Keratinocyte (primary cell): ENCODE results near the gene LTC4S. TPM values are rescaled to one million over a fixed set of nuclear protein-coding genes. Genes with fewer than 3 reads are reported as not detected.

ENCODE experiments used
- DNase-seq: peaks from one replicate; pipeline ENCODE4 v3.0.0-alpha.2; 2011; ENCODE audit warnings: low read depth, missing footprints, low spot score
- FAIRE-seq: peaks from 2 replicates; lab custom pipeline; 2011; peaks lifted over from hg19 to GRCh38; lab: Jason Lieb, UNC
- H2AFZ ChIP-seq: 2 replicates; pipeline ENCODE4 v1.6.0; 2012; ENCODE audit warnings: low read length, control low read depth, inconsistent platforms; ENCODE audit not compliant: control insufficient read depth
- H3K27ac ChIP-seq: 2 replicates; pipeline ENCODE4 v1.5.1; 2011; ENCODE audit warnings: low read length; ENCODE audit not compliant: control insufficient read depth, insufficient read depth
- H3K27me3 ChIP-seq: 3 replicates; pipeline ENCODE4 v1.6.0; 2011; ENCODE audit warnings: low read length; ENCODE audit not compliant: control insufficient read depth, insufficient read depth; ENCODE audit errors: extremely low read depth
- H3K36me3 ChIP-seq, 2 experiments: 2 replicates in 1 of 2; 3 replicates in 1 of 2; pipeline ENCODE4 v1.5.1; 2011; ENCODE audit warnings: low read length in 2 of 2, mild to moderate bottlenecking in 1 of 2; ENCODE audit not compliant: control insufficient read depth in 2 of 2, insufficient read depth in 2 of 2; ENCODE audit errors: extremely low read depth in 1 of 2
- H3K4me1 ChIP-seq: 3 replicates; pipeline ENCODE4 v1.5.1; 2011; ENCODE audit warnings: low read length; ENCODE audit not compliant: control insufficient read depth, insufficient read depth; ENCODE audit errors: extremely low read depth
- H3K4me2 ChIP-seq: 3 replicates; pipeline ENCODE4 v1.6.0; 2011; ENCODE audit warnings: low read depth, low read length; ENCODE audit not compliant: control insufficient read depth, insufficient read depth; ENCODE audit errors: extremely low read depth
- H3K4me3 ChIP-seq, 3 experiments: fragments of 200-600 bp in 1 of 3; sonication (generic) in 1 of 3; 2 replicates in 2 of 3; 3 replicates in 1 of 3; pipeline ENCODE4 v1.5.1; 2011 to 2016; ENCODE audit warnings: low read length in 3 of 3, mild to moderate bottlenecking in 3 of 3, control low read depth in 2 of 3, inconsistent platforms in 1 of 3, low read depth in 1 of 3, mixed read lengths in 1 of 3, mixed run types in 1 of 3, moderate library complexity in 1 of 3; ENCODE audit not compliant: control insufficient read depth in 2 of 3, insufficient read depth in 2 of 3; ENCODE audit errors: extremely low read depth in 1 of 3
- H3K79me2 ChIP-seq: 2 replicates; pipeline ENCODE4 v1.6.0; 2012; ENCODE audit warnings: low read length; ENCODE audit not compliant: control insufficient read depth, insufficient read depth
- H3K9ac ChIP-seq: 3 replicates; pipeline ENCODE4 v1.6.0; 2011; ENCODE audit warnings: low read length; ENCODE audit not compliant: control insufficient read depth, insufficient read depth; ENCODE audit errors: extremely low read depth
- H3K9me1 ChIP-seq: 3 replicates; pipeline ENCODE4 v1.6.0; 2011; ENCODE audit warnings: low read length; ENCODE audit not compliant: control insufficient read depth, insufficient read depth; ENCODE audit errors: extremely low read depth
- H3K9me3 ChIP-seq: 2 replicates; pipeline ENCODE4 v1.5.1; 2012; ENCODE audit warnings: low read depth, low read length; ENCODE audit not compliant: control insufficient read depth
- H4K20me1 ChIP-seq: 3 replicates; pipeline ENCODE4 v1.6.0; 2011; ENCODE audit warnings: low read length; ENCODE audit not compliant: control insufficient read depth, insufficient read depth; ENCODE audit errors: extremely low read depth
- CTCF ChIP-seq, 3 experiments: IDR thresholded peaks in 1 of 3; conservative IDR thresholded peaks in 1 of 3; optimal IDR thresholded peaks in 1 of 3; 2 replicates in 2 of 3; 3 replicates in 1 of 3; pipeline versions ENCODE3 to v1.5.1; 2011; ENCODE audit warnings: low read length in 3 of 3, mild to moderate bottlenecking in 3 of 3, moderate library complexity in 2 of 3, control low read depth in 1 of 3, inconsistent platforms in 1 of 3; ENCODE audit not compliant: insufficient read depth in 2 of 3; ENCODE audit errors: extremely low read depth in 1 of 3
- EZH2 ChIP-seq: IDR thresholded peaks from one replicate; pipeline ENCODE4 v1.6.1; 2012; ENCODE audit warnings: inconsistent platforms, mild to moderate bottlenecking, low read length, moderate library complexity
- dilution Hi-C: fragments of 300-500 bp; cut with MboI; formaldehyde crosslinking; loops from one replicate; pipeline ENCODE4 v1.7.0; 2020; ENCODE audit warnings: low sequenced_read_pairs; ENCODE audit not compliant: extremely low pct_ligation_motif_present
- polyA plus RNA-seq, 5 experiments: library from polyadenylated mRNA; depleted of rRNA in 3 of 5; stranded (reverse) in 3 of 5; stranded (forward) in 1 of 5; unstranded in 1 of 5; fragments of >200 nt; gene quantifications; 1 replicate in 1 of 5; 2 replicates in 3 of 5; 3 replicates in 1 of 5; pipeline versions ENCODE4 v1.2.1 to v1.2.3, GENCODE V29; 2011 to 2012; ENCODE audit warnings: missing spikeins in 2 of 5, low read depth in 1 of 5, low replicate concordance in 1 of 5

LTC4S gene
- polyA plus RNA-seq, 1 donor (not counting 4 experiments of a cell fraction or from before 2014, with no cell fraction given), result not detected

GRCh38 chr5:179823937-179824744 is 30.4 kb downstream of the LTC4S start:
- peaks cover 20% of the 10 kb centered on the region for H3K4me1 ChIP-seq
- H3K9me3 ChIP-seq, result no peaks in the 10 kb centered on the region
- no peak for TF ChIP-seq CTCF (optimal IDR thresholded peaks at IDR 0.05 in 1 of 3, IDR thresholded peaks at IDR 0.05 in 1 of 3, conservative IDR thresholded peaks at IDR 0.05 in 1 of 3; ENCODE audit: extremely low read depth in 1 of 3, insufficient read depth in 2 of 3, low read length in 3 of 3)
- TF ChIP-seq EZH2, result no peak
- peaks cover 19% of the 10 kb centered on the region for H4K20me1 ChIP-seq
- no peaks in the 10 kb centered on the region for H3K27me3 ChIP-seq
- no peak overlapping the region for H3K4me2 ChIP-seq
- DNase-seq (no peak), FAIRE-seq (no peak)
- dilution Hi-C loops, result no loop called here
- H2AFZ ChIP-seq, result no peak overlapping the region
- no peak overlapping the region for H3K4me3 ChIP-seq
- peaks cover 39 to 43% of the 10 kb centered on the region in 2 experiments for H3K36me3 ChIP-seq
- H3K27ac ChIP-seq, result no peak overlapping the region
- H3K9ac ChIP-seq, result no peak overlapping the region
- peaks cover 3% of the 10 kb centered on the region for H3K9me1 ChIP-seq
- H3K79me2 ChIP-seq, result peaks cover 23% of the 10 kb centered on the region

- Histone ChIP-seq H3K27me3 (no peaks in the 10 kb centered on the region), H3K27ac (no peak overlapping the region), H2AFZ (no peak overlapping the region), H3K9ac (no peak overlapping the region), H4K20me1 (peaks cover 19% of the 10 kb centered on the region), H3K36me3 (peaks cover 39 to 46% of the 10 kb centered on the region in 2 experiments), H3K79me2 (peaks cover 23% of the 10 kb centered on the region), H3K4me3 (no peak overlapping the region), H3K9me1 (peaks cover 3% of the 10 kb centered on the region), H3K4me1 (peaks cover 15% of the 10 kb centered on the region), H3K4me2 (no peak overlapping the region), H3K9me3 (no peaks in the 10 kb centered on the region)
- DNase-seq (no peak), FAIRE-seq (no peak)
- dilution Hi-C loops, result loop anchor here (25.0 kb wide), 1 partner anchor 87 kb away; the partner anchor contains the start of gene MAML1
- TF ChIP-seq EZH2 (no peak), CTCF (optimal IDR thresholded peaks at IDR 0.05 in 1 of 3, IDR thresholded peaks at IDR 0.05 in 1 of 3, conservative IDR thresholded peaks at IDR 0.05 in 1 of 3; ENCODE audit: extremely low read depth in 1 of 3, insufficient read depth in 2 of 3, low read length in 3 of 3) (no peak)
Observed at GRCh38 chr5:179824745-179825112, 30.9 kb downstream of the LTC4S start.
